HFFc6 (cell line): ENCODE data around the gene ZNF22. TPM values are rescaled to one million over a fixed set of nuclear protein-coding genes. Genes with fewer than 3 reads are reported as not detected.
"Not testable (repeated sequence)": the region's sequence is repeated elsewhere in the genome, so short reads cannot be mapped to it uniquely, and the experiment has no call there.

Experiments
- DNase-seq: peaks from one replicate; pipeline ENCODE4 v3.0.0-alpha.2; 2018
- H3K27ac Mint-ChIP-seq: 2 replicates; pipeline ENCODE4 v1.8.0; 2020; ENCODE audit warnings: mild to moderate bottlenecking, mixed read lengths
- H3K27me3 Mint-ChIP-seq: 2 replicates; pipeline ENCODE4 v1.8.0; 2021; ENCODE audit warnings: mild to moderate bottlenecking, moderate library complexity, mixed read lengths; ENCODE audit not compliant: insufficient read depth
- H3K36me3 Mint-ChIP-seq: 2 replicates; pipeline ENCODE4 v1.8.0; 2021; ENCODE audit warnings: low read depth, mixed read lengths
- H3K4me1 Mint-ChIP-seq: 2 replicates; pipeline ENCODE4 v1.8.0; 2020; ENCODE audit warnings: low read depth, mixed read lengths
- H3K4me3 Mint-ChIP-seq: 2 replicates; pipeline ENCODE4 v1.8.0; 2020; ENCODE audit warnings: mild to moderate bottlenecking, moderate library complexity, mixed read lengths
- H3K9me3 Mint-ChIP-seq: 2 replicates; pipeline ENCODE4 v1.8.0; 2020; ENCODE audit warnings: mild to moderate bottlenecking, mixed read lengths
- CTCF ChIP-seq: fragments of 200-600 bp; sonication (generic); IDR thresholded peaks from 2 replicates; pipeline ENCODE4 v1.5.0; 2021; ENCODE audit warnings: antibody characterized with exemption, mild to moderate bottlenecking
- total RNA-seq, 6 experiments: library from RNA; stranded (reverse); fragmentation: NEBNext Ultra II Directional; extraction: Animal tissue kit (Norgen Biotek cat#: 25700); gene quantifications; 2 replicates in 1 of 6; 3 replicates in 5 of 6; pipeline ENCODE4 v1.2.3, GENCODE V29; 2021

Gene ZNF22
- total RNA-seq, 6 experiments from 2014 or later = 7.4 to 15.8 (median 13.2) TPM

GRCh38 chr10:45006276-45007030 lies 5.7 kb downstream of the ZNF22 start:
- no peak overlapping the region for H3K27ac Mint-ChIP-seq
- TF ChIP-seq CTCF = no peak

GRCh38 chr10:45008524-45009161 lies 7.9 kb downstream of the ZNF22 start:
- Mint-ChIP-seq H3K27ac (no peak overlapping the region), H3K36me3 (peaks cover 14% of the 10 kb centered on the region), H3K9me3 (0 out of 2 replicates have a peak, but pooled peaks cover 4% of the 10 kb centered on the region), H3K27me3 (peaks cover 10% of the 10 kb centered on the region), H3K4me3 (no peak overlapping the region), H3K4me1 (no peaks in the 10 kb centered on the region)
- DNase-seq = peak; percentile 87
- peak; percentile 92 for TF ChIP-seq CTCF

More at GRCh38 chr10:45006276-45007030, 5.7 kb downstream of the ZNF22 start:
- H3K9me3 Mint-ChIP-seq = peaks cover 3% of the 10 kb centered on the region; the same call in 1 of the 2 replicates
- peaks cover 26% of the 10 kb centered on the region for H3K36me3 Mint-ChIP-seq
- H3K4me3 Mint-ChIP-seq = no peak overlapping the region
- 0 out of 2 replicates have a peak, but pooled peaks cover 4% of the 10 kb centered on the region for H3K27me3 Mint-ChIP-seq
- H3K4me1 Mint-ChIP-seq = peaks cover 14% of the 10 kb centered on the region
- DNase-seq = no peak

GRCh38 chr10:45014557-45014956 lies 13.8 kb downstream of the ZNF22 start:
- not testable (repeated sequence) for H3K9me3 Mint-ChIP-seq, H3K4me3 Mint-ChIP-seq, DNase-seq, H3K27ac Mint-ChIP-seq, H3K4me1 Mint-ChIP-seq, H3K36me3 Mint-ChIP-seq
- H3K27me3 Mint-ChIP-seq = peaks cover 25% of the 10 kb centered on the region

- 0 out of 2 replicates have a peak, but pooled peaks cover 4% of the 10 kb centered on the region for H3K9me3 Mint-ChIP-seq
- no peaks in the 10 kb centered on the region for H3K4me1 Mint-ChIP-seq
- H3K27ac Mint-ChIP-seq = no peak overlapping the region
- TF ChIP-seq CTCF = no peak
- H3K4me3 Mint-ChIP-seq = no peak overlapping the region
- peaks cover 25% of the 10 kb centered on the region for H3K27me3 Mint-ChIP-seq
- no peak for DNase-seq
- no peaks in the 10 kb centered on the region for H3K36me3 Mint-ChIP-seq
Measured at GRCh38 chr10:45015590-45015989, 14.9 kb downstream of the ZNF22 start.

GRCh38 chr10:45023426-45023825 lies 22.7 kb downstream of the ZNF22 start:
- no peak for TF ChIP-seq CTCF
- peak; percentile 9 for DNase-seq
- H3K9me3 Mint-ChIP-seq = no peaks in the 10 kb centered on the region
- no peak overlapping the region for H3K27ac Mint-ChIP-seq
- peaks cover 6% of the 10 kb centered on the region for H3K4me1 Mint-ChIP-seq
- H3K36me3 Mint-ChIP-seq = no peaks in the 10 kb centered on the region
- peak overlapping the region; percentile 18; the same call in 1 of the 2 replicates for H3K4me3 Mint-ChIP-seq
- H3K27me3 Mint-ChIP-seq = peaks cover 4% of the 10 kb centered on the region; the same call in 1 of the 2 replicates

- TF ChIP-seq CTCF = no peak
- H3K36me3 Mint-ChIP-seq = no peaks in the 10 kb centered on the region; the same call in 1 of the 2 replicates
- DNase-seq = no peak
- H3K27ac Mint-ChIP-seq = no peak overlapping the region
- no peaks in the 10 kb centered on the region for H3K4me1 Mint-ChIP-seq
- H3K27me3 Mint-ChIP-seq = no peaks in the 10 kb centered on the region
- no peak overlapping the region for H3K4me3 Mint-ChIP-seq
- peaks cover 13% of the 10 kb centered on the region; the same call in 1 of the 2 replicates for H3K9me3 Mint-ChIP-seq
Measured at GRCh38 chr10:45034301-45034700, 33.6 kb downstream of the ZNF22 start.
